Natural killer cell (primary cell): Measurements from ENCODE around the gene PBOV1. TPM values are rescaled to one million over a fixed set of nuclear protein-coding genes. Genes with fewer than 3 reads are reported as not detected.

Experiments
- ATAC-seq, 3 donors: fragments of 150-1000 bp in 2 of 3; fragments of 200-7000 bp in 1 of 3; cut with Tn5 transposase; 1 replicate in 1 of 3; 2 replicates in 2 of 3; pipeline ENCODE4 v1.10.0; 2021; ENCODE audit warnings: mild to moderate bottlenecking in 2 of 3, moderate library complexity in 2 of 3
- DNase-seq, 2 donors: peaks; one replicate each; pipeline versions ENCODE4 v3.0.0 to v3.0.0-alpha.2; 2013 to 2021; ENCODE audit warnings: mixed read lengths in 1 of 2
- H3K27ac ChIP-seq: one replicate; pipeline ENCODE4 v1.5.1; 2013; ENCODE audit warnings: mild to moderate bottlenecking, low read length
- H3K27me3 ChIP-seq: one replicate; pipeline ENCODE4 v1.6.1; 2013; ENCODE audit warnings: low read length; ENCODE audit not compliant: control insufficient read depth, insufficient read depth
- H3K36me3 ChIP-seq: one replicate; pipeline ENCODE4 v1.6.1; 2013; ENCODE audit warnings: low read length; ENCODE audit not compliant: control insufficient read depth, insufficient read depth
- H3K4me1 ChIP-seq: one replicate; pipeline ENCODE4 v1.6.1; 2013; ENCODE audit warnings: low read length; ENCODE audit not compliant: control insufficient read depth, insufficient read depth
- H3K4me3 ChIP-seq: one replicate; pipeline ENCODE4 v1.5.1; 2013; ENCODE audit warnings: low read length
- H3K9me3 ChIP-seq: one replicate; pipeline ENCODE4 v1.6.1; 2013; ENCODE audit warnings: low read length; ENCODE audit not compliant: control insufficient read depth, insufficient read depth
- H3K27ac Mint-ChIP-seq, 2 donors: one replicate each; pipeline ENCODE4 v1.8.0; 2022; ENCODE audit warnings: mild to moderate bottlenecking in 2 of 2, mixed read lengths in 2 of 2, moderate library complexity in 1 of 2
- H3K27me3 Mint-ChIP-seq, 2 donors: one replicate each; pipeline ENCODE4 v1.8.0; 2022; ENCODE audit warnings: low read depth in 2 of 2, mixed read lengths in 2 of 2
- H3K36me3 Mint-ChIP-seq: one replicate; pipeline ENCODE4 v1.8.0; 2022; ENCODE audit warnings: mixed read lengths
- H3K4me1 Mint-ChIP-seq, 2 donors: one replicate each; pipeline ENCODE4 v1.8.0; 2022; ENCODE audit warnings: mixed read lengths in 2 of 2
- H3K4me3 Mint-ChIP-seq: one replicate; pipeline ENCODE4 v1.8.0; 2022; ENCODE audit warnings: mild to moderate bottlenecking, moderate library complexity, mixed read lengths
- H3K9me3 Mint-ChIP-seq, 2 donors: one replicate each; pipeline ENCODE4 v1.8.0; 2022; ENCODE audit warnings: mixed read lengths in 2 of 2
- WGBS: methylation state at CpG from one replicate; pipeline ENCODE4 v1.1.7; 2013; ENCODE audit warnings: missing lambda C conversion rate; ENCODE audit not compliant: insufficient coverage; 5-methylcytosine and 5-hydroxymethylcytosine counted together
- intact Hi-C: fragments of 100-400 bp; cut with micrococcal nuclease; formaldehyde crosslinking; loops from one replicate; pipeline ENCODE4 v1.14.2; 2022
- total RNA-seq, 4 donors: library from RNA; stranded (reverse); fragments of 120-200 nt in 1 of 4; gene quantifications; one replicate each; pipeline versions ENCODE4 v1.2.3 to v1.2.4, GENCODE V29; 2013 to 2022
- TF ChIP-seq, protein P1 (sequence below): fragments of 200-600 bp; IDR thresholded peaks from one replicate; pipeline ENCODE4 v1.8.0; 2022; ENCODE audit warnings: antibody characterized with exemption

Gene PBOV1
- total RNA-seq, 3 donors from 2014 or later (not counting 1 experiment from before 2014, with no cell fraction given): not detected

DNA sequence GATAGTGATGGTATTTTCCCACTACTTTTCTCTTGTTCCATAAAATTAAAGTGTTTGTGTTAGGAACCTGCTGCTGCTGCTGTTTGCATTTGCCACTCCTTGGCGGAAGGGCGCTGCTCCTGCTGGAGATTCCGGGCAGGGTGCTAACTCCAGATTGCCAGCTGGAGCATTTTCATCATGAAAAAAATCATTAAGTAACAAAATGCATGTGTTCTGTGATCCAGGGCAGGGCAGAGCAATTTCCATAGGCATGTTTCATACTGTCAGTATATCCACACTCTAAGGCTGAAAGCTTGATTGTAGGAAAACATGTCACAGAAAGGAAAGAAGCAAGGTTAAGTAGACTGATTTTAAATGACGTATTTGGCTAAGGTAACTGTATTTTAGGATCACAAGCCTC, 24.0 kb downstream of the PBOV1 start:
- no peaks in the 10 kb centered on the region for H3K4me1 ChIP-seq
- no peaks in the 10 kb centered on the region for H3K36me3 Mint-ChIP-seq
- no peak for DNase-seq
- 96% methylated on average over 4 of the region's 4 CpGs for WGBS
- H3K4me3 ChIP-seq: no peak overlapping the region
- H3K27me3 Mint-ChIP-seq: peaks cover 13 to 14% of the 10 kb centered on the region in 2 donors
- H3K36me3 ChIP-seq: no peaks in the 10 kb centered on the region
- H3K27ac Mint-ChIP-seq: no peak overlapping the region
- H3K4me3 Mint-ChIP-seq: no peak overlapping the region
- intact Hi-C loops: no loop called here
- ATAC-seq: no peak
- H3K9me3 ChIP-seq: no peaks in the 10 kb centered on the region
- H3K4me1 Mint-ChIP-seq: no peaks in the 10 kb centered on the region
- H3K27me3 ChIP-seq: peaks cover 7% of the 10 kb centered on the region
- H3K9me3 Mint-ChIP-seq: no peaks in the 10 kb centered on the region
- TF ChIP-seq, protein P1, sequence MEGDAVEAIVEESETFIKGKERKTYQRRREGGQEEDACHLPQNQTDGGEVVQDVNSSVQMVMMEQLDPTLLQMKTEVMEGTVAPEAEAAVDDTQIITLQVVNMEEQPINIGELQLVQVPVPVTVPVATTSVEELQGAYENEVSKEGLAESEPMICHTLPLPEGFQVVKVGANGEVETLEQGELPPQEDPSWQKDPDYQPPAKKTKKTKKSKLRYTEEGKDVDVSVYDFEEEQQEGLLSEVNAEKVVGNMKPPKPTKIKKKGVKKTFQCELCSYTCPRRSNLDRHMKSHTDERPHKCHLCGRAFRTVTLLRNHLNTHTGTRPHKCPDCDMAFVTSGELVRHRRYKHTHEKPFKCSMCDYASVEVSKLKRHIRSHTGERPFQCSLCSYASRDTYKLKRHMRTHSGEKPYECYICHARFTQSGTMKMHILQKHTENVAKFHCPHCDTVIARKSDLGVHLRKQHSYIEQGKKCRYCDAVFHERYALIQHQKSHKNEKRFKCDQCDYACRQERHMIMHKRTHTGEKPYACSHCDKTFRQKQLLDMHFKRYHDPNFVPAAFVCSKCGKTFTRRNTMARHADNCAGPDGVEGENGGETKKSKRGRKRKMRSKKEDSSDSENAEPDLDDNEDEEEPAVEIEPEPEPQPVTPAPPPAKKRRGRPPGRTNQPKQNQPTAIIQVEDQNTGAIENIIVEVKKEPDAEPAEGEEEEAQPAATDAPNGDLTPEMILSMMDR: no peak
- H3K27ac ChIP-seq: no peak overlapping the region

- intact Hi-C loops: no loop called here
- H3K4me3 Mint-ChIP-seq: no peak overlapping the region
- Histone ChIP-seq H3K36me3 (no peaks in the 10 kb centered on the region), H3K27ac (no peak overlapping the region), H3K9me3 (no peaks in the 10 kb centered on the region), H3K27me3 (peaks cover 7% of the 10 kb centered on the region), H3K4me1 (no peaks in the 10 kb centered on the region), H3K4me3 (no peak overlapping the region)
- WGBS: 78% methylated on average over 4 of the region's 5 CpGs
- H3K36me3 Mint-ChIP-seq: no peaks in the 10 kb centered on the region
- H3K27me3 Mint-ChIP-seq: peaks cover 13 to 23% of the 10 kb centered on the region in 2 donors
- no peaks in the 10 kb centered on the region for H3K9me3 Mint-ChIP-seq
- DNase-seq: no peak
- ATAC-seq: no peak
- TF ChIP-seq, protein P1: no peak
- H3K27ac Mint-ChIP-seq: no peak overlapping the region
- no peaks in the 10 kb centered on the region for H3K4me1 Mint-ChIP-seq
Observed at GRCh38 chr6:138188278-138188941, 29.9 kb downstream of the PBOV1 start.

GRCh38 chr6:138187156-138187555, 31.1 kb downstream of the PBOV1 start:
- DNase-seq (no peak), ATAC-seq (no peak)
- Histone ChIP-seq H3K27me3 (peaks cover 7% of the 10 kb centered on the region), H3K4me1 (no peaks in the 10 kb centered on the region), H3K36me3 (no peaks in the 10 kb centered on the region), H3K9me3 (no peaks in the 10 kb centered on the region), H3K4me3 (no peak overlapping the region), H3K27ac (no peak overlapping the region)
- H3K4me1 Mint-ChIP-seq: no peaks in the 10 kb centered on the region
- no peak overlapping the region for H3K27ac Mint-ChIP-seq
- TF ChIP-seq, protein P1: no peak
- H3K9me3 Mint-ChIP-seq: no peaks in the 10 kb centered on the region
- intact Hi-C loops: no loop called here
- WGBS: 88% methylated on average over 4 of the region's 4 CpGs
- H3K4me3 Mint-ChIP-seq: no peak overlapping the region
- peaks cover 19 to 30% of the 10 kb centered on the region in 2 donors for H3K27me3 Mint-ChIP-seq
- H3K36me3 Mint-ChIP-seq: no peaks in the 10 kb centered on the region

- WGBS: 91% methylated on average over 3 of the region's 3 CpGs
- intact Hi-C loops: no loop called here
Observed at GRCh38 chr6:138184230-138184629, 34.1 kb downstream of the PBOV1 start.

More at GRCh38 chr6:138184230-138184629, 34.1 kb downstream of the PBOV1 start:
- Histone ChIP-seq H3K9me3 (peaks cover 5% of the 10 kb centered on the region), H3K27me3 (no peaks in the 10 kb centered on the region), H3K4me1 (no peaks in the 10 kb centered on the region), H3K4me3 (no peak overlapping the region), H3K36me3 (no peaks in the 10 kb centered on the region), H3K27ac (no peak overlapping the region)
- no peaks in the 10 kb centered on the region for H3K4me1 Mint-ChIP-seq
- no peak overlapping the region for H3K4me3 Mint-ChIP-seq
- TF ChIP-seq, protein P1: no peak
- DNase-seq (no peak), ATAC-seq (no peak)
- H3K27me3 Mint-ChIP-seq: peaks cover 13 to 32% of the 10 kb centered on the region in 2 donors
- H3K9me3 Mint-ChIP-seq: no peaks in the 10 kb centered on the region
- H3K27ac Mint-ChIP-seq: no peak overlapping the region
- no peaks in the 10 kb centered on the region for H3K36me3 Mint-ChIP-seq
